HG02610 (cell line): ENCODE results near the gene ENTPD1.
"Not testable (repeated sequence)": the region's sequence is repeated elsewhere in the genome, so short reads cannot be mapped to it uniquely, and the experiment has no call there.

Experiments
- ATAC-seq: cut with Tn5 transposase; IDR thresholded peaks from one replicate; pipeline ENCODE4 v1.9.1; 2021; ENCODE audit warnings: mild to moderate bottlenecking, moderate library complexity; ENCODE audit not compliant: unreplicated experiment

Gene ENTPD1

GRCh38 chr10:95909561-95909960 is 153.6 kb downstream of the ENTPD1 start:
- ATAC-seq: no peak

- not testable (repeated sequence) for ATAC-seq
Measured at GRCh38 chr10:95916039-95916438, 160.1 kb downstream of the ENTPD1 start.
